ENCODE results near the gene SLC16A1. TPM values are rescaled to one million over a fixed set of nuclear protein-coding genes. Genes with fewer than 3 reads are reported as not detected.
A peak's percentile ranks its signal among the peaks of the same experiment; 100 is the strongest.

Gene SLC16A1
- total RNA-seq, 1 donor from 2014 or later: 68.1 TPM

GRCh38 chr1:112866981-112867380, 89.0 kb downstream of the SLC16A1 start:
- Mint-ChIP-seq H3K27me3 (ENCODE audit: low read depth) (no peaks in the 10 kb centered on the region), H3K4me1 (ENCODE audit: low read depth) (peaks cover 17% of the 10 kb centered on the region), H3K4me3 (ENCODE audit: unreplicated experiment) (no peak overlapping the region), H3K27ac (ENCODE audit: unreplicated experiment) (peak overlapping the region; percentile 66), H3K9me3 (ENCODE audit: low read depth) (no peaks in the 10 kb centered on the region), H3K36me3 (ENCODE audit: low read depth) (no peaks in the 10 kb centered on the region)
- DNase-seq (ENCODE audit: low spot score): no peak
- TF ChIP-seq CTCF (IDR thresholded peaks at IDR 0.05): no peak

GRCh38 chr1:112866151-112866550, 89.8 kb downstream of the SLC16A1 start:
- no peak overlapping the region for H3K4me3 Mint-ChIP-seq (ENCODE audit: unreplicated experiment)
- H3K27me3 Mint-ChIP-seq (ENCODE audit: low read depth): no peaks in the 10 kb centered on the region
- TF ChIP-seq CTCF (IDR thresholded peaks at IDR 0.05): no peak
- no peaks in the 10 kb centered on the region for H3K36me3 Mint-ChIP-seq (ENCODE audit: low read depth)
- DNase-seq (ENCODE audit: low spot score): no peak
- no peaks in the 10 kb centered on the region for H3K9me3 Mint-ChIP-seq (ENCODE audit: low read depth)
- H3K4me1 Mint-ChIP-seq (ENCODE audit: low read depth): peaks cover 17% of the 10 kb centered on the region
- peak overlapping the region; percentile 66 for H3K27ac Mint-ChIP-seq (ENCODE audit: unreplicated experiment)

GRCh38 chr1:112862753-112863426, 93.1 kb downstream of the SLC16A1 start:
- Mint-ChIP-seq H3K36me3 (ENCODE audit: low read depth) (no peaks in the 10 kb centered on the region), H3K27ac (ENCODE audit: unreplicated experiment) (no peak overlapping the region), H3K4me1 (ENCODE audit: low read depth) (peaks cover 17% of the 10 kb centered on the region), H3K4me3 (ENCODE audit: unreplicated experiment) (no peak overlapping the region), H3K9me3 (ENCODE audit: low read depth) (no peaks in the 10 kb centered on the region), H3K27me3 (ENCODE audit: low read depth) (no peaks in the 10 kb centered on the region)
- TF ChIP-seq CTCF (IDR thresholded peaks at IDR 0.05): no peak
- DNase-seq (ENCODE audit: low spot score): no peak

Other genes with a start within 250 kb of the SLC16A1 start
- gene RHOC, start 249.1 kb downstream of the SLC16A1 start, total RNA-seq: 303 to 446 TPM (median 444 TPM) in 3 replicates
- 0.59 to 0.87 TPM (median 0.85 TPM) in 3 replicates for gene PPM1J, start 240.9 kb downstream of the SLC16A1 start, total RNA-seq
- gene LRIG2, start 117.0 kb upstream of the SLC16A1 start, total RNA-seq: 10.6 to 14.6 TPM (median 10.7 TPM) in 3 replicates